Kidney glomerular epithelial cell (primary cell): ENCODE measurements around the gene MPG.

ENCODE experiments used
- DNase-seq: peaks from one replicate; lab custom pipeline; 2025; lab: John Stamatoyannopoulos, UW

The MPG gene

GRCh38 chr16:50769-51591, 27.0 kb upstream of the MPG start:
- no peak for DNase-seq

DNA sequence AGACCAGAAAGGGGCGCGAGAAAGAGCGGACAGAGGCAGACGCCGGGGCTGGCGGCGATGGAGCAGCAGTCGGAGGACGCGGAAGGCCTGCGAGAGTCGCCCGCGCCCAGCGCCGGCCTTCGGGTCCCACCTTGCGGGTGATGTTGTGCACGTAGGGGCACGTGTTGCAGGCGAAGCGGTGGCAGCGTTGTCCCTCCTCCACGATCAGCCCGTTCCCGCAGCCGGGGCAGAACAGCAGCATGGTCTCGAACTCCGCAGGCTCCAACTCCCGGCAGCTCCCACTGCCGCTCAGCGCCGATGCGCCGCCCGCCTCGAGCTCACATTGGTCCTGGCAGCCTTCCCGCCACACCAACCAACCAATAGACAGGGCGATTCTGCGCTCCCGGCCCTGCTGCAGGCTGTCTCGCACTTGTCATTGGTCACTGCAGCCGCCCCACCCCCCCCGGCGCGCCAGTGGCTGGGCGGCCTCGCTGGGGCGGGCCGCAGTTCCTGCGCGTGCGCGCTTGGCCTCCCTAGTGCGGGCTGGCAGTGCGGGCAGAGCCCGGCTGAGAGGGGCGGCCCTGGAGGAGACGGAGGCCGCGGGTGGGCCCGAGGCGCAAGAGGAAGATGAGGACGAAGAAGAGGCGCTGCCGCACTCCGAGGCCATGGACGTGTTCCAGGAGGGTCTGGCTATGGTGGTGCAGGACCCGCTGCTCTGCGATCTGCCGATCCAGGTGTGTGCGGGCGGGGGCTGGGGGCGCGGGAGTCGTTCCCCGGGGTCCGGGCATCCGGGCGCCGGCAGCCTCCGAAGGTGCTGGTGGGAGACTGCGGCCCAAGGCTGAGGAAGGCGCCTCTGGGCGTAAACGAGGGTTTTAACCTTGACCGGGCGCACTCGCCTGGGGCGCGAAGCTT, 24.4 kb upstream of the MPG start, which contains the start of the genes POLR3K and SNRNP25:
POLR3K (minus strand) TSS at position 263 of the 891 bp plus-strand sequence; CDS start at position 241, 22 bp downstream.
SNRNP25 (plus strand) TSS at position 483 of the 891 bp plus-strand sequence; CDS start at position 672, 189 bp downstream.
- DNase-seq = peak; percentile 98

GRCh38 chr16:54237-54581, 23.8 kb upstream of the MPG start:
- no peak for DNase-seq

DNA sequence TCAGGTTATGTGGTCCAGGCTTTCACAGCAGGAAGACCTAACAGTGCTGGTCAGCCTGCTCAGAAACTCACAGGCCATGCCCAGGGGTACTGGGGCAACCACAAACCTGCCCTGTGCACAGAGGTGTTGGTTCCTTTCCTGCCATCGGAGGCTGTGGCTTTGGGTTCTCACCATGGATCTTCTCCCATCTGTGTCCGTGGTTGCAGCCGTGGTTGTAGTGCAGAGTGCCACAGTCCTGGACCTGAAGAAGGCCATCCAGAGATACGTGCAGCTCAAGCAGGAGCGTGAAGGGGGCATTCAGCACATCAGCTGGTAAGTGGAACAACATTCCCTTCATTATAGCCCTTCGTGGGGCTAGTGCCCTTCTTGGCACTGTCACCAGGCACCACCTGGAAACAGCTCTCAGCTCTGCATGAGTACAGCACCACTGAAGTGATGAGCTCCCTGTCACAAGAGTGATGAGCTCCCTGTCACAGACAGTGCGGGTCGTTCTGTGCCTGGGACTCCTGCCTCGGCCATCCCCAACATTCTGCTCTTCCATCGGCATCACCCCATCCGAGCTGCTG, 22.4 kb upstream of the MPG start:
- DNase-seq = no peak

DNA sequence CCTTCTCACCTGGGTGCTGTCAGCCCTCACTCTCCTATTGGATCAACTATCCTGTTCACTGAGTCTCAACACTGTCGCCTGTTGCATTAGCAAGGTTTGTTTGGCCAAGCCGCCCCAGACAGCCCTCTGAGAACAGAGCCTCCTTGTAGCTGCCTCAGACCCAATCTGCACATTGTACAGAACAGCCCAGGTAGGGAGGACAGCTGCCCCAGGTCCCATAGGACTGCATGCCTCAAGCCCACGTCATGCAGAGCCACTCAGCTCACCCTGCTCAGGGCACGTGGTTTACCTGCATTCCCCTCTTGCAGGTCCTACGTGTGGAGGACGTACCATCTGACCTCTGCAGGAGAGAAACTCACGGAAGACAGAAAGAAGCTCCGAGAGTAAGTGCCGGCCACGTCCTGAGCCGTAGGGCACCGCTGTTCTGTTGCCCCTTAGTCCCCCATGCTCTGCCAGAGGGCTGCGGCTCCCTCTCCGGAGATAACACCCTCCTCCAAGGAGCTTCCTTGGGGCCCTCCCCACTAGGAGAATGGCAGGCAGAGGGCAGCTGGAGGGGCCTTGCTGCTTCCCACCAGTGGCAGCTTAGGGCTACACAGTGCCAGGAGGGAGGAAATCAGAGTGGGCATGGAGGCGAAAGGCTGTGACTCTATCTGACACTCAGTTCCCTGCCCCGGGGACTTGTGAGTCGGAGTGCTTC, 21.6 kb upstream of the MPG start:
- no peak for DNase-seq

GRCh38 chr16:57711-58110, 20.3 kb upstream of the MPG start:
- no peak for DNase-seq

DNA sequence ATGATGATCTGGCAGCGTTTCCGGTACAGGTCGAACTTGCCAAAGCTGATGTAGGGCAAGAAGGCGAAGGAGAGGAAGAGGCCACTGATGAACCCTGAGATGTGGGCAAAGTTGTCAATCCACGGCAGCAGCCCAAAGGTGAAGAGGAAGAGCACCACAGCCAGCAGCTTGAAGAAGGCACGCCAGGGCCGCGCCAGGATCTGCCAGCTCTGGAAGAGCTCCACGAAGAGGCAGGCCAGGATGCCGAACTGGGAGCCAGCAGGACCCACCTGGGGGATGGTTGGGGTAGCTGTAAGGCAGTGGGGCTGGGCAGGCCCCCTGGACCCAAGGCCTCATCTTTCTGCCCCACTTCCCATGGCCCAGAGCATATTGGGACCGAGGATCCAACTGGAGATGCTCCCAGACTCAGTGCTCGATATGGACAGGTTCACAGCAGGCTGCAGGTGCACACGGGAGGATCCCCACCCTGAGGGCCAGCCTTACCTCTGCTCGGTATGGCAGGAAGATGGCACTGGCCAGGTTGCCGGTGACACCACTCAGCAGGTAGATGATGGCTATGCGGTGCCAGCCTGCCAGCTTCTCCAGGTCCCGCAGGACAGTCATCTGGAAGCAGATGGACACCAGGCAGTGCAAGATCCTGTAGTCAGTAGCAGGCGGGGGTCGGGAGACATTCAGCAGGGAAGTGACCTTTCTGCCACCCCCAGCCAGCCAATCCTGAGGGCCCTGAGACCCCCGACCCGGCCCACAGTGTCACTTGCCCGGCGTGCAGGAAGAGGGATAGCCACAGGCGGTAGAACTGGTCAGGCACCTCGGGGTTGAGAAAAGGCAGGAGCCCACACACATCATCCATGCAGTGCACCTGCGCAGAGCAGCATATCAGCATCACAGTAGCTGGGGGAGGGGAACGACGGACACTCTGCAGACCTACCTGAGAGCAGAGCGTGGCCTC, 19.3 kb upstream of the MPG start:
- no peak for DNase-seq

DNA sequence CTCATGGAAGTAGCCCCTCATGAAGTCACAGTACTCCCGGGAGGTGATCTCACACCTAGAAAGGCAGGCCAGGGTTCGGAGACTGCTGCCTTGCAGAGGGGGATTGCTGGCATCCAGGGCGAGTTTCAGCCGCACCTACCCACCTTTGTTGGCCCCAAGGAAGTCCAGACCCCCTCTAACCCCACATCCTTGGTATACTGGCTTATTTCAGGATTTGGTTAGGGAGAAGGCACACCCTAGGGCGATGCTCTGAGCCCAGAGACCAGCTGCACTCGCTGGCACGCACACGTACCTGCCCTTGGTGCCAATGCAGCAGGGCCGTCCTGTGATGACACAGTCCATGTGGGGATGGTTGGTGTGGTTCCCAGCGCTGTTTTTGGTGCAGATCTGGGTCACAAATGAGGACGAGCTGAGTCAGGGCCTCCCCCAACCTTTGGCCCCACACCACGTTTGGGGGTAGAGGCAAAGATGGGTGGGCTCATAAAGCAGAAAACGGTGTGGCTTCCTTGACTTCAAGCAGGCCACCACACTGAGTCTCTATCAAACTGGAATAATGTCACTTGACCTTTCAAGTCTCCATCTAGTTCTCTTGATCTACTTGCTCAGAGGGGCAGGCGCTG, 18.5 kb upstream of the MPG start:
- DNase-seq = no peak

DNA sequence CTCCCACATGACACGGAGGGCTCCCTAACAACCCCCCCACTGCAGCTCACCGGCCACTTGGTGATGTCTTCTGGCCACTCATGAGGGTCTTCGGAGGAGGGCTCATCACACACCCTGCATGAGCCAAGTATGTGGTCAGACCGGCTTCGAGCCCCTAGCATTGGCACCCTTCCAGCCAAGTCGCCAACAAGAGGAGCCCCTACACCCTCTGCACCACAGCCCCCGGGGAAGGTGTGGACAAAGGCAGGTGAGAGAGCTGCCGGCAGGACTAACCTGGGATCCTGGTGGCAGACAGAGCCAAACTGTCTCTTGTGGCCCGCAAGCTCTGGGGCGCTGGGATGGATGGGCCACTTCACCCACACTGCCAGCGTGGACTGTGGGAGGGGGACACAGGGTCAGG, 17.9 kb upstream of the MPG start:
- DNase-seq = no peak

DNA sequence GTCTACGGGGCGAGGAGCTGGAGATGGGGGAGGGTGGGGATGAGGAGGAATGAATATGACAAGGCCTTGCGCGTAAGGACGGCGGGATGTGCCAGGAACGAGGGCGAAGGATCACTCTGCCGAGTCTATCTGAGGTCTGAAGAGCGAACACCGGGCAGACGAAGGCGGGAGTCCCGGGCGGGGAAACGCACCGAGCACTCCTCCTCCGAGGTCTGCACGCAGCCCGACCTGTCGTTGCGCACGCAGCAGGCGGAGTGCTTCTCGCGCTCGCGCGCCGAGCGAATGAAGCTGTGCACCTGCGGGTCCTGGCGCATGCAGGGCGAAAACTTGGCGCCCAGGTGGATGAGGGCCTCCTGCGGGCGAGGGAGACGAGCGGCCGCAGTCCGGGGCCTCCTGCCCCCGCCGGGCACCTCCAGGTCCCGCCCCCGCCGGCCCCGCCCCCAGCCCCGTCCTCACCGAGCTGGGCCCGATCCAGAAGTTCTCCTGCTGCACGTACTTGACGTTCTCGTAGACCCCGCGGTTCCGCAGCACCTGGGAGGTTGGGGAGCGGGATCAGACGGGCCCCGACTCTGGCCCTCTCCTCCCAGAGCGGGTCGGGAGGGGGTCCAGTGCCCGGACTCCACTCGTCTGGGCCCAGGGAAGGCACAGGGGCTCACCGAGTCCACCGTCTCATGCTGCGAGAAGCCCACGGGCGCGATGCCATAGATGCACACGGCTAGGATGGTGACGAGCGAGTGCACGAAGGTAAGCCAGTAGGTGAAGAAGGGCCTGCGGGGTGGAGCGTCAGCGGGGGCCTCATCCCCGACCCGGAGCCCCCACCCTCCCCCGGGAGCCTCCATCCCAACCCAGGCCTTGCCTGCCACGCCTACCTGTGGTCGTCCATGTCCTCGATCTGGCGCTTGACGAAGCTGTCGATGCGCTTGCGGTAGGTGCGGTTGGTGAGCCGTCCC, 16.8 kb upstream of the MPG start:
- no peak for DNase-seq

GRCh38 chr16:61879-62281, 16.1 kb upstream of the MPG start:
- DNase-seq = no peak

DNA sequence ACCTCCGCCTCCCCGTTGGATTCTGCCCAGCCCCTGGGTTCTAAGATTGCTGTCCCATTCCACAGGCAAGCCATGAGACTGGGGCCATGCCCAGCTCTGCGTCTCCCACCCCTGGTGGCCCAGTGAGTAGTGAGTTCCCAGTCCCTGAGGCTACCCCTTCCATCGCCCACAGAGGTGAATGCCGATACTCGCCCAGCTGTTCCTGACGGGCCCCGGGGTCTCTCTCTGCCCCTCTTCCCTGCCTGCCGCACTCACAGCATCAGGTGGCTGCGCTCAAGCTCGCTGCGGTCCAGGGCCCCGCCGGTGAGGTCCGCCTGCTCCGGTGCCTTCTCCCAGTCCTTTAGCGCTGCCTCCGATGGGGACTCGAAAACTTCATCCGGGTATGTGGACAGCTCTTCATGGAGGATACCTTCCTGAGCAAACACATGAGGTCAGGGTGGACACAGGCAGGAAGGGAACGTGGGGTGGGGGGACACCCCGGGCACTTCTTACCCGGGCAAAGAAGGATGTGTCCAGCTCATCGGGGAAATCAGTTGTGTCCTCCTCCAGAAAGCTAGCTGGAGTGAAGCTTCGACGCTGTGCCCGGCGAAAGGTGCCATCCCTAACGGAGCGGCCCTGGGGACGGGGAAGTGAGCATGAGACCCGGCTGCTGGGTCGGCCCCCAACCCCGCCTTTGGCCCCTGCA, 15.6 kb upstream of the MPG start:
- DNase-seq = no peak

GRCh38 chr16:62968-63391, 15.0 kb upstream of the MPG start:
- no peak for DNase-seq

DNA sequence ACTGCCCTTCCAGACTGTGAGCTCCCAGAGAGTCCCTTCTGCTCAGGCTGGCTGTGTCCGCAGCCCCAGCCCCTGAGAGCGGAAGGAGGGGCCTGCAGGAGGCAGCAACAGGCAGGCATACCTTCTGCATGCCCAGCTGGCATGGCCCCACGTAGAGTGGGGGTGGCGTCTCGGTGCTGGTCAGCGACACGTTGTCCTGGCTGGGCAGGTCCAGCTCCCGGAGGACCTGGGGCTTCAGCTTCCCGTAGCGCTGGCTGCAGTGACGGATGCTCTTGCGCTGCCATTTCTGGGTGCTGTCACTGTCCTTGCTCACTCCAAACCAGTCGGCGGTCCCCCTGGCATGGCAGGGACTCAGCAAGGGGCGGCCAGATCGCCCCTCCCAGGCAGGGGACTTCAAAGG, 14.6 kb upstream of the MPG start:
- no peak for DNase-seq

DNA sequence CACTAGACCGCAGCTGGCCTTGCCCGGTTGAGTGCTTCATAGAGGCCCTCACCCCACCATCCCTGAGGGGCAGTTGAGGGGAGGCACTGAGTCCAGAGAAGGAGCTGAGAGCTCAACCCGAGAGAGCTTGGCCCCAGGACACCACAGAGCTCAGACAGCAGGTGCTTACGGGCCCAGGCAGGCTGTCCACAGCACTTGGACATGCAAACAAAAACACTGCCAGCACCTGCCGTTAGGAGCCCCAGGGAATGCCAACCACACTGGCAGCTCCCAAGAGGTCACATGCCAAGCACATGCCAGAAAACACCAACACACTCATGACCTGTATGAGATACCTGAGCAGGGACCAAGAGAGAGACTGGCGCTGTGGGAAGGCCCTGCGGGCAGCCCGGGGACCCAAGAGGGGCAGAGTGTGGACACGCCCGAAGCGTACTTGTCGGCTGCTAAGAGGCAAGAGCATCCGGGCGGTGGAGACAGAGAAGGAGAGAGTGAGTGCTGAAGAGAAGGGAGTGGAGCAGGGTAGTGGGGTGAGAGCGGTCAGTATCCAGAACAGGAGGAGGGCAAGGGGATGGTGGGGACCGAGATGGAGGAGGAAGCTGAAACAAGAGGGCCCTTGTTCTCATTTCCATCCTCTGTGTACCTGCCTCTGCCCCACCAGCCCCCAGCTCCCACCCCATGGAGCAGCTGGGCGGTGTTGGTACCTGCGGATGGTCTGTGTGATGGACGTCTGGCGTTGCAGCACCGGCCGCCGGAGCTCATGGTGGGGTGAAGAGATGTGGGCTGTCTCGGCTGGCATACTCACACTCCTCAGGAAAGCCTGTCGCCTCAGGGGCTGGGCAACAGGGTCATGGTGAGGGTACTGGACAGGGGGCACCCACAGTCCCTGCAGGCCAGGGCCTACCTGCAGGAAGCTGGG, 13.8 kb upstream of the MPG start:
- DNase-seq = no peak

GRCh38 chr16:64914-65255, 13.1 kb upstream of the MPG start:
- DNase-seq = no peak

DNA sequence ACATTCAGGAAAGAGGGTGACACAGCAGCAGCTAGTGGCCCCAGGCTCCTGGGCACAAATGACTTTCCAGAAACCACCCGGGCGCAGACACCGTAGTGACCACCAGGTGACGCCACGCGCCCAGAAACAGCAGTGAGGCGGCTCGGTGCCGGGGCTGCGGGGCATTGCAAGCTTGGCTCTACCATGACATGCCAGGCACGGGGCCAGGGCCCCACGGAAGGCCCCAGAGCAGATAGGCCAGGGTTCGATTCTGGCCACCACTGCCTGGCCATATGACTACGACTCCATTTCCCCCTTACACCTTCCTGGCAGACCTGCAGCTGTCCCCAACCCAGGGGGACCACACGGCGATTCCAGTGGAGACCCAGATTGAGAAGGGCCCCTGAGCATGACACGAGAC, 12.3 kb upstream of the MPG start:
- DNase-seq = peak; percentile 58
